ENCODE results near the gene ADSL. TPM values are rescaled to one million over a fixed set of nuclear protein-coding genes. Genes with fewer than 3 reads are reported as not detected.

Gene ADSL
- total RNA-seq, 1 experiment from 2014 or later: 126 TPM

GRCh38 chr22:40325315-40325714 is 21.0 kb upstream of the ADSL start:
- TF ChIP-seq JUND (IDR thresholded peaks at IDR 0.05): no peak
- no peak for TF ChIP-seq ZNF274 (IDR thresholded peaks at IDR 0.05; ENCODE audit: low read depth, low read length)
- TF ChIP-seq POLR2A (IDR thresholded peaks at IDR 0.05; ENCODE audit: borderline replicate concordance, extremely low read depth, insufficient read depth, insufficient read length): no peak
- TF ChIP-seq CEBPB (IDR thresholded peaks at IDR 0.05; ENCODE audit: low read depth): no peak
- TF ChIP-seq SIN3A (IDR thresholded peaks at IDR 0.05; ENCODE audit: low read depth): no peak
- no peak for TF ChIP-seq YY1 (IDR thresholded peaks at IDR 0.05; ENCODE audit: extremely low read depth, insufficient replicate concordance, low read depth, low read length)
- no peak for TF ChIP-seq CBX3 (IDR thresholded peaks at IDR 0.05; ENCODE audit: low read depth)
- TF ChIP-seq REST (IDR thresholded peaks at IDR 0.05; ENCODE audit: low read depth): no peak
- Histone ChIP-seq H2AFZ (ENCODE audit: low read depth, low read length, poor library complexity, severe bottlenecking) (no peak overlapping the region), H3K9ac (ENCODE audit: low read length) (no peak overlapping the region), H3K9me3 (ENCODE audit: control insufficient read depth in 1 of 2, insufficient read depth in 1 of 2, low read depth in 1 of 2, low read length in 2 of 2) (no peaks in the 10 kb centered on the region), H3K4me3 (replicated peaks in 1 of 2; ENCODE audit: low read depth in 1 of 2, low read length in 2 of 2) (no peak overlapping the region), H3K9me2 (ENCODE audit: insufficient read depth) (no peaks in the 10 kb centered on the region), H3K4me1 (ENCODE audit: control insufficient read depth in 1 of 2, insufficient read depth in 2 of 2, low read length in 2 of 2) (no peaks in the 10 kb centered on the region), H4K20me1 (ENCODE audit: insufficient read depth) (no peaks in the 10 kb centered on the region), H3K27me3 (ENCODE audit: insufficient read depth, low read length) (no peaks in the 10 kb centered on the region), H3K36me3 (ENCODE audit: control insufficient read depth in 1 of 2, insufficient read depth in 2 of 2, low read length in 2 of 2) (peaks cover 0 to 13% of the 10 kb centered on the region in 2 experiments; a peak in 3 of 4 replicates), H3K4me2 (ENCODE audit: low read length) (no peak overlapping the region), H3K27ac (ENCODE audit: low read depth, low read length) (no peak overlapping the region), H3K79me2 (ENCODE audit: insufficient read depth, low read length) (no peaks in the 10 kb centered on the region)
- ChIA-PET CTCF (no interaction called here), RAD21 (ENCODE audit: low non-redundant PET in 1 of 2, low total read pairs in 2 of 2, uncharacterized antibody in 2 of 2, unreplicated experiment in 2 of 2) (no interaction called here), POLR2A (no interaction called here)
- no peak for ATAC-seq
- intact Hi-C loops (cut with micrococcal nuclease): no loop called here
- BruUV-seq (replicated peaks): no TSS peak
- no peak for DNase-seq (ENCODE audit: low read depth, low spot score)

Data from HCT116 (cell line).